Transverse colon (tissue), 4 donors: Measurements from ENCODE around the gene DOCK3. TPM values are rescaled to one million over a fixed set of nuclear protein-coding genes. Genes with fewer than 3 reads are reported as not detected.

Experiments
- DNase-seq: peaks from one replicate; pipeline ENCODE4 v3.0.0-alpha.2; 2019
- H3K27ac ChIP-seq, 4 donors: fragments of 200-600 bp; sonication (generic); 2 replicates each; pipeline ENCODE4 v1.5.1; 2016 to 2018; ENCODE audit warnings: inconsistent platforms in 4 of 4
- H3K27me3 ChIP-seq: fragments of 200-600 bp; sonication (generic); 2 replicates; pipeline ENCODE4 v1.5.1; 2017; ENCODE audit warnings: inconsistent platforms
- H3K36me3 ChIP-seq, 4 donors: fragments of 200-600 bp; sonication (generic); 2 replicates each; pipeline ENCODE4 v1.5.1; 2017 to 2019; ENCODE audit warnings: inconsistent platforms in 4 of 4
- H3K4me1 ChIP-seq, 4 donors: fragments of 200-600 bp; sonication (generic); 2 replicates each; pipeline ENCODE4 v1.5.1; 2017 to 2020; ENCODE audit warnings: inconsistent platforms in 4 of 4
- H3K4me3 ChIP-seq, 4 donors: fragments of 200-600 bp; sonication (generic); 1 replicate in 1 of 4; 2 replicates in 3 of 4; pipeline versions ENCODE4 v1.5.1 to v1.6.1; 2017 to 2019; ENCODE audit warnings: inconsistent platforms in 4 of 4
- H3K9me3 ChIP-seq, 2 donors: fragments of 200-600 bp; sonication (generic); 2 replicates each; pipeline ENCODE4 v1.5.1; 2017 to 2019; ENCODE audit warnings: inconsistent platforms in 2 of 2
- EP300 ChIP-seq: sonication (generic); formaldehyde crosslinking; IDR thresholded peaks from one replicate; pipeline ENCODE4 v1.6.1; 2017; ENCODE audit warnings: antibody characterized with exemption, low read depth
- POLR2A ChIP-seq: fragments of 450-650 bp; IDR thresholded peaks from one replicate; pipeline ENCODE4 v1.6.1; 2016; ENCODE audit warnings: antibody characterized with exemption, mild to moderate bottlenecking, moderate library complexity
- POLR2AphosphoS5 ChIP-seq, 3 donors: sonication (generic); formaldehyde crosslinking; IDR thresholded peaks; one replicate each; pipeline ENCODE4 v1.6.1; 2016; ENCODE audit warnings: antibody characterized with exemption in 3 of 3
- WGBS, 2 donors: methylation state at CpG; one replicate each; pipeline ENCODE4 v1.1.5; 2018; ENCODE audit warnings: low coverage in 1 of 2; 5-methylcytosine and 5-hydroxymethylcytosine counted together
- in situ Hi-C, 4 donors: fragments of 200-750 bp; cut with MboI; loops; one replicate each; pipeline versions ENCODE4 v1.15.0 to v1.15.1; 2017; ENCODE audit warnings: low sequenced_read_pairs in 3 of 4, low pct_ligation_motif_present in 1 of 4, low pct_unique_long_range_greater_than_20kb in 1 of 4
- intact Hi-C: fragments of 100-400 bp; cut with DNase I; formaldehyde crosslinking; loops from one replicate; pipeline ENCODE4 v1.15.1; 2023; ENCODE audit warnings: low total_unique reads
- total RNA-seq, 4 donors: library from RNA; depleted of rRNA; stranded (reverse); fragments of >200 nt; gene quantifications; one replicate each; pipeline ENCODE4 v1.1.0, GENCODE V29; 2016
- TF ChIP-seq, protein P1 (sequence below), 5 experiments: fragments of 200-600 bp in 3 of 5; fragments of 450-650 bp in 2 of 5; sonication (generic) in 3 of 5; IDR thresholded peaks; 1 replicate in 2 of 5; 2 replicates in 3 of 5; pipeline ENCODE4 v1.5.1; 2016 to 2017; ENCODE audit warnings: antibody characterized with exemption in 5 of 5, inconsistent platforms in 3 of 5, mild to moderate bottlenecking in 2 of 5, moderate library complexity in 1 of 5

The DOCK3 gene
- total RNA-seq, 4 donors from 2014 or later: 0.41 to 0.75 (median 0.62) TPM

DNA sequence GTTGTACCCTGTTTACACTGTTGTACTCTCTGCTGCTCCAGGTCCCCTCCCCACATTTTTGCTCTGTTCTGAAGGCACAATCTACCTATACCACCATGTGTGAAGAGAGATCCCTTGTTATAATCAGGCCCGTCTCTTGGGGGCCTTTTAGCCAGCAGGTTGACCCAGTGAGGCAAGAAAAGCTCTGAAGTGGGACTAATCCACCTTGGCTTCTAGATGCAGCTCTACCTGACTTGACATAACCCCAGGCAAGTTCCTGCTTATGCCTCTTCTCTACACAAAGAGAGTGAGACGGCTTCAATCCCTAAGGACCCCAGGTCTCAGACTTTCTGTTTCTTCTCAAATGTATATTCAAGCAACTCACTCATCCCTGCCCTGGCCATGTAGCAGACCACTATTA, 653.5 kb downstream of the DOCK3 start:
- 75 to 86% methylated on average over 1 to 2 of the region's 2 CpGs for WGBS, 2 donors
- in situ Hi-C loops: no loop called here
- Histone ChIP-seq H3K27ac (no peak overlapping the region), H3K4me3 (no peak overlapping the region), H3K36me3 (no peaks in the 10 kb centered on the region), H3K4me1 (no peaks in the 10 kb centered on the region), H3K27me3 (no peaks in the 10 kb centered on the region), H3K9me3 (no peaks in the 10 kb centered on the region)
- intact Hi-C loops: no loop called here
- no peak for TF ChIP-seq POLR2A
- TF ChIP-seq, protein P1, sequence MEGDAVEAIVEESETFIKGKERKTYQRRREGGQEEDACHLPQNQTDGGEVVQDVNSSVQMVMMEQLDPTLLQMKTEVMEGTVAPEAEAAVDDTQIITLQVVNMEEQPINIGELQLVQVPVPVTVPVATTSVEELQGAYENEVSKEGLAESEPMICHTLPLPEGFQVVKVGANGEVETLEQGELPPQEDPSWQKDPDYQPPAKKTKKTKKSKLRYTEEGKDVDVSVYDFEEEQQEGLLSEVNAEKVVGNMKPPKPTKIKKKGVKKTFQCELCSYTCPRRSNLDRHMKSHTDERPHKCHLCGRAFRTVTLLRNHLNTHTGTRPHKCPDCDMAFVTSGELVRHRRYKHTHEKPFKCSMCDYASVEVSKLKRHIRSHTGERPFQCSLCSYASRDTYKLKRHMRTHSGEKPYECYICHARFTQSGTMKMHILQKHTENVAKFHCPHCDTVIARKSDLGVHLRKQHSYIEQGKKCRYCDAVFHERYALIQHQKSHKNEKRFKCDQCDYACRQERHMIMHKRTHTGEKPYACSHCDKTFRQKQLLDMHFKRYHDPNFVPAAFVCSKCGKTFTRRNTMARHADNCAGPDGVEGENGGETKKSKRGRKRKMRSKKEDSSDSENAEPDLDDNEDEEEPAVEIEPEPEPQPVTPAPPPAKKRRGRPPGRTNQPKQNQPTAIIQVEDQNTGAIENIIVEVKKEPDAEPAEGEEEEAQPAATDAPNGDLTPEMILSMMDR (IDR thresholded peaks at IDR 0.05): no peak
- no peak for TF ChIP-seq EP300
- TF ChIP-seq POLR2AphosphoS5 (IDR thresholded peaks at IDR 0.05): no peak
- no peak for DNase-seq

DNA sequence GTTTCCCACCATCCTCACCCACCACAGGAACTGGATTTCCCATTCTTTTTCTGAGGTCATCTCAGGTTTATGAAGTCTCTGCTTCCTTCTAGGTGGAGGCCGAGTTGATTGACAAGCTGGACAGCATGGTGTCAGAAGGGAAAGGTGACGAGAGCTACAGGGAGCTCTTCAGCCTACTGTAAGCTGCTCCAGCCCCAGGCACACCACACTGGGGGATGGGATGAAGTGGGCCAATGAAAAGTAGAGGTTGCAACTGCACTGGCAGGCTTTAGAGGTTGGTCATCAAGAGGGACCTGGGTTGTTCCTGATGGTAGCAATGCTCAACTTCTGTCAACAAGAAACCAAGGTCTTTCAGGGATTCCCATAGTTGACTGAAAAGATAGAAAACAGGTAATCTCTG, 655.3 kb downstream of the DOCK3 start:
- Histone ChIP-seq H3K27me3 (no peaks in the 10 kb centered on the region), H3K4me3 (no peak overlapping the region), H3K4me1 (no peaks in the 10 kb centered on the region), H3K9me3 (no peaks in the 10 kb centered on the region), H3K36me3 (no peaks in the 10 kb centered on the region), H3K27ac (no peak overlapping the region)
- in situ Hi-C loops (no loop called here), intact Hi-C loops (no loop called here)
- 43 to 66% methylated on average over 2 of the region's 2 CpGs for WGBS, 2 donors
- TF ChIP-seq POLR2A (no peak), POLR2AphosphoS5 (IDR thresholded peaks at IDR 0.05) (no peak), EP300 (no peak)
- TF ChIP-seq, protein P1 (IDR thresholded peaks at IDR 0.05): no peak
- DNase-seq: no peak

DNA sequence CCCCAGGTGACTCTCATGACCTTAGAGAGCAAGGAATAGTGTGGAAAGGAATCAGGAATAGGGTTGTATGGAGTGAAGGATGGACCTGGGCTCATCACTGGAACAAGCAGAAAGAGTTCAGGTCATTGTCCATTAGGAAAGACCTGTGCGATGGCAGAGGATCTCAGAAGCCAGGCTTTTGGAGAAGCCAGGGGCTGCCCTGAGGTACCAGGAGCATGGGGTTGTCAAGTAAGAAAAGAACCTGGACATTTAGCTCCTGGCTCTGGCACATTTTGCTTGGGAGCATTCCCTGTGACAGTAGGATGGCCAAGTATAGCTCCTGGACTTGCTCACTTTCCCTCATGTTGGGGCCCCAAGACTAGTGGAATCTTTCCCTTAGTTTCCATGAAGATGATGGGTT, 657.4 kb downstream of the DOCK3 start:
- H3K27me3 ChIP-seq: no peaks in the 10 kb centered on the region
- no peak overlapping the region for H3K4me3 ChIP-seq
- in situ Hi-C loops: no loop called here

DNA sequence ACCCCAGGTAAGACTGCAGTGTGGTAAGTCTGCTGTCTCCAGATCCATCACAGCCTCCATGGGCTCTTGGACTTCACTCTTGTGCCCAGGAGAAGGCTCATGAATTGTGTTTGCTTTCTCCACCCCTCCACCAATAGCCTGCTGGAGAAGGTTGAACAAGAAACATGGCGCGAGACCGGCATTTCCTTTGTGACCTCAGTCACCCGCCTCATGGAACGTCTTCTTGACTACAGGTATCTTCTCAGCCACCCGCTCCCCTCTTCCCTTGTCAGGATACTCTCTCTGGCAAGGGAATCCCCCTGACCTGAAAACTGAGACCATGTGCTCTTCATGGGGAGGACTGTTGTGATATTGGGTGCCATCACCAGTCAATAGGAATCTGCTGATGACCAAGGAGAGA, 658.3 kb downstream of the DOCK3 start:
- H3K36me3 ChIP-seq: no peaks in the 10 kb centered on the region
- in situ Hi-C loops (no loop called here), intact Hi-C loops (no loop called here)
- DNase-seq: no peak
- WGBS, 2 donors: 90 to 97% methylated on average over 6 of the region's 6 CpGs
- H3K27ac ChIP-seq: no peak overlapping the region
- H3K4me3 ChIP-seq: no peak overlapping the region
- TF ChIP-seq POLR2AphosphoS5 (IDR thresholded peaks at IDR 0.05) (no peak), EP300 (no peak), POLR2A (no peak)
- TF ChIP-seq, protein P1 (IDR thresholded peaks at IDR 0.05): no peak
- H3K4me1 ChIP-seq: no peaks in the 10 kb centered on the region
- H3K9me3 ChIP-seq: no peaks in the 10 kb centered on the region
- H3K27me3 ChIP-seq: no peaks in the 10 kb centered on the region

More for the DNA sequence above, 657.4 kb downstream of the DOCK3 start:
- H3K9me3 ChIP-seq: no peaks in the 10 kb centered on the region
- H3K27ac ChIP-seq: no peak overlapping the region
- no peaks in the 10 kb centered on the region for H3K4me1 ChIP-seq
- TF ChIP-seq, protein P1 (IDR thresholded peaks at IDR 0.05): no peak
- DNase-seq: no peak
- intact Hi-C loops: no loop called here
- WGBS, 2 donors: 100% methylated on average over 1 of the region's 1 CpG; no CpG with 5 or more reads in 1 of the 2 donors
- H3K36me3 ChIP-seq: no peaks in the 10 kb centered on the region
